OCI-LY1 (cell line): ENCODE data around the gene TM4SF4.

Experiments
- H2AFZ ChIP-seq: fragments of 200-600 bp; sonication (generic), shearing (Covaris generic); 2 replicates; pipeline ENCODE4 v1.6.0; 2014; ENCODE audit warnings: antibody characterized with exemption, mild to moderate bottlenecking, low read length
- H3F3A ChIP-seq: fragments of 200-600 bp; sonication (generic), shearing (Covaris generic); 2 replicates; pipeline ENCODE4 v1.6.0; 2014; ENCODE audit warnings: mild to moderate bottlenecking, antibody characterized with exemption, low read length, moderate library complexity; ENCODE audit not compliant: insufficient read depth
- H3K27ac ChIP-seq: fragments of 200-600 bp; sonication (generic); 2 replicates; pipeline ENCODE4 v1.5.1; 2014; ENCODE audit warnings: low read length, mixed run types, mild to moderate bottlenecking, low read depth; ENCODE audit not compliant: poor library complexity, severe bottlenecking
- H3K27me3 ChIP-seq: fragments of 200-600 bp; sonication (generic); 2 replicates; pipeline ENCODE4 v1.6.0; 2014; ENCODE audit warnings: antibody characterized with exemption, mild to moderate bottlenecking, low read length, moderate library complexity; ENCODE audit not compliant: insufficient read depth
- H3K36me3 ChIP-seq: fragments of 200-600 bp; sonication (generic); 2 replicates; pipeline ENCODE4 v1.6.1; 2014; ENCODE audit warnings: mild to moderate bottlenecking, antibody characterized with exemption, low read length, moderate library complexity, mixed read lengths; ENCODE audit not compliant: insufficient read depth
- H3K4me1 ChIP-seq: fragments of 200-600 bp; sonication (generic); 2 replicates; pipeline ENCODE4 v1.5.1; 2014; ENCODE audit warnings: mild to moderate bottlenecking, low read length, moderate library complexity; ENCODE audit not compliant: insufficient read depth, severe bottlenecking
- H3K4me2 ChIP-seq: fragments of 200-600 bp; sonication (generic), shearing (Covaris generic); 2 replicates; pipeline ENCODE4 v1.6.1; 2014; ENCODE audit warnings: low read length
- H3K4me3 ChIP-seq: fragments of 200-600 bp; sonication (generic); 2 replicates; pipeline ENCODE4 v1.5.1; 2014; ENCODE audit warnings: low read length, low read depth, mild to moderate bottlenecking, mixed read lengths; ENCODE audit not compliant: poor library complexity, severe bottlenecking
- H3K79me2 ChIP-seq: fragments of 200-600 bp; shearing (Covaris generic); 2 replicates; pipeline ENCODE4 v1.6.1; 2016; ENCODE audit warnings: mixed run types, low read length, mixed read lengths; ENCODE audit not compliant: insufficient read depth
- H3K9ac ChIP-seq: fragments of 200-600 bp; sonication (generic), shearing (Covaris generic); 2 replicates; pipeline ENCODE4 v1.6.1; 2014; ENCODE audit warnings: mild to moderate bottlenecking, low read length, mixed read lengths
- H3K9me2 ChIP-seq: fragments of 200-600 bp; sonication (generic), shearing (Covaris generic); 2 replicates; pipeline ENCODE4 v1.6.1; 2014; ENCODE audit warnings: low read depth, mild to moderate bottlenecking, low read length, mixed read lengths
- H3K9me3 ChIP-seq: fragments of 200-600 bp; shearing (Covaris generic); 2 replicates; pipeline ENCODE4 v1.6.1; 2014; ENCODE audit warnings: low read length, mixed read lengths
- H4K20me1 ChIP-seq: fragments of 200-600 bp; sonication (generic), shearing (Covaris generic); 2 replicates; pipeline ENCODE4 v1.6.0; 2016; ENCODE audit warnings: mild to moderate bottlenecking, low read length; ENCODE audit not compliant: insufficient read depth
- CTCF ChIP-seq: fragments of 200-600 bp; sonication (generic), shearing (Covaris generic); IDR thresholded peaks from 2 replicates; pipeline ENCODE4 v1.5.1; 2017; ENCODE audit warnings: mild to moderate bottlenecking, antibody characterized with exemption, low read length, moderate library complexity, mixed read lengths
- EZH2 ChIP-seq: fragments of 200-600 bp; sonication (generic), shearing (Covaris generic); IDR thresholded peaks from 2 replicates; pipeline ENCODE4 v1.8.0; 2017; ENCODE audit warnings: borderline replicate concordance, mixed run types, mild to moderate bottlenecking, antibody characterized with exemption, low read length, moderate library complexity, mixed read lengths

TM4SF4 gene

DNA sequence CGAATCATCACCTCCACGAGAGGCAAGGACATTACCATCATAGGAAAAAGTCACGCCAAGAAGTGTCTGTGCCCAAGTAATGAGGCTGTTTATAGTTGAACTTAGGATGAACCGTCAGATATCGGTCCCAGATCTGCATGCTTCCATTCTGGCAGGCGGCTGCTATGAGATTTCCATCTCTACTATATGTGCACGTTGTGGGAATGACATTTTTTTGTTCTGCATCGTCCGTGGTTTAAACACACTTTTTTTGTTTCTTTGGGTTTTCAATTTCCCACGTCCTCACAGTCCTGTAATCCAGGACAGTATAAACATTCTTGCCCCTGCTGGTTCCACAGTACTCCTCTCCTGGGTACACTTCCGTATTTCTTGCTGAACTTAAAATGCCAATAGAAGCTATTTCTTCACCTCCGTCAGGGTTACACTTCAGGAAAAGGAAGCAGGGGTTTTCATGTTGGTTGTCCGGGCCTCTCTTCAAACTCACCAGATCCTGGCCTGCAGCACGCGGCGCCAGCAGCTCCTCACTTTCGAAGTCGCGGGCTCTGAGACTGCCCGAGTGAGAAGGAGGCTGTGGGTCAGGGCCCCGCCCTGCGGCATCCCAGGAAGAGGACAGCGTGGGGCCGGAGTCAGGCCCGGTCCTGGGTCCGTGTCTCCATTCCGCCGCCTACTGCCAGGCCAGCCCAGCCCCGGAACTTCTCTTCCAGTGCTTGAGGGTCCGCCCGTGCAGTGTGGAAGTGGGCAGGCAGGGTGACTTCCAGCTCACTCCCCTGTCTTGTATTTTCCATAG is 9.8 kb upstream of the TM4SF4 start:
- H3K4me1 ChIP-seq = no peaks in the 10 kb centered on the region

DNA sequence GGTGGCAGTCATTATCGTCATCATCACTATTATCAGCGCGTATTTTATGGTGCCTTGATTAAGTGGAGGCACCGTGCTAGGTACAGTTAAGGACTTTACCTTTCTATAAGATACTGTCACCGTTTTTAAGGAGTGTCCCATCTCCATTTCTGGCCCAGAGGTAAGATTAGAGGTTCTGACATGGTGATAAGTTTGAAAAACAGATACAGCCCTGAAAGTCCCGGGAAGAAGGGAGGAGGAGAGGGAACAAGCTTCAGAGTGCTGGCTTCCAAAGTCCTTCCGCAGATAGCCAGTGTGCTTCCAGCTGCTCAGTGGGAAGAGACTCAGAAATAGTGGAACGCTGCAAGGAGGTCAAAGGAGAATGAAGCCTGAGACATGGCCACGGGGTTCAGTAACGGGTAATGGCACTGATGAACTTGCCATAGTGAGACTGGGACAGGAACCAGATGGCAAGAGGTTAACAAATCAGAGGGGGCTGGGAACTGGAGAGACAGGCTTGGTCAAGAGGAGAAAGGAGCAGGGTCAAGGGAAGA is 9.1 kb upstream of the TM4SF4 start:
- H3K36me3 ChIP-seq = no peaks in the 10 kb centered on the region
- no peaks in the 10 kb centered on the region for H4K20me1 ChIP-seq
- H3K27ac ChIP-seq = no peak overlapping the region
- no peak overlapping the region for H2AFZ ChIP-seq
- no peak overlapping the region for H3K4me2 ChIP-seq
- no peaks in the 10 kb centered on the region for H3K4me1 ChIP-seq
- no peaks in the 10 kb centered on the region for H3K79me2 ChIP-seq
- no peak overlapping the region for H3K4me3 ChIP-seq
- H3F3A ChIP-seq = no peaks in the 10 kb centered on the region
- TF ChIP-seq EZH2 (no peak), CTCF (no peak)
- H3K27me3 ChIP-seq = no peaks in the 10 kb centered on the region
- no peaks in the 10 kb centered on the region for H3K9me3 ChIP-seq
- no peak overlapping the region for H3K9ac ChIP-seq
- no peaks in the 10 kb centered on the region for H3K9me2 ChIP-seq

More for the DNA sequence above, 9.8 kb upstream of the TM4SF4 start:
- no peak for TF ChIP-seq CTCF
- no peak for TF ChIP-seq EZH2
- Histone ChIP-seq H3F3A (no peaks in the 10 kb centered on the region), H3K9me2 (no peaks in the 10 kb centered on the region), H3K4me2 (no peak overlapping the region), H3K9ac (no peak overlapping the region), H3K79me2 (no peaks in the 10 kb centered on the region), H3K27me3 (no peaks in the 10 kb centered on the region), H3K27ac (no peak overlapping the region), H3K36me3 (no peaks in the 10 kb centered on the region), H3K9me3 (no peaks in the 10 kb centered on the region), H4K20me1 (no peaks in the 10 kb centered on the region), H3K4me3 (no peak overlapping the region), H2AFZ (no peak overlapping the region)

DNA sequence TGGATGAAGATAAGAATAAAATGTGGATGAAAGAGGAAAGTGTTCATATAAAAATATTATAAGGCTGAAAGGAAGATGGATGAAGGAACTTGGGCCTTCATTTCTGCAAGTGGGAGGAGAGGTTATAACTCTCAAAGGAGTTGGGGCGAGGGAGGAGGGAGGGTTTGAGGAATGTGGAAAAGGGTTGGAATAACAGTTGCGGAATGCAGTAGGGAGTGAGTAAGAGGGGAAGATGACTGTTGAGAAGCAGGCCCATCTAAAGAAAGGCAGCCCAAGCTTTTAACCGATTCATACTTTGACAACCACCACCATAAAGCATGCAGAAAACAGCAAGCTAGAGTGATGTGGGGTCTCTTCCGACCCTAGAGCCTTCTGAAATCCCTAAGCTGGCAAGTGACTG is 8.3 kb upstream of the TM4SF4 start:
- no peaks in the 10 kb centered on the region for H3K79me2 ChIP-seq
- no peak overlapping the region for H3K27ac ChIP-seq
- H3K27me3 ChIP-seq = no peaks in the 10 kb centered on the region

More for the DNA sequence above, 8.3 kb upstream of the TM4SF4 start:
- Histone ChIP-seq H2AFZ (no peak overlapping the region), H3K4me2 (no peak overlapping the region), H3K4me1 (no peaks in the 10 kb centered on the region), H4K20me1 (no peaks in the 10 kb centered on the region), H3K36me3 (no peaks in the 10 kb centered on the region), H3K9me2 (no peaks in the 10 kb centered on the region), H3K9ac (no peak overlapping the region), H3K4me3 (no peak overlapping the region), H3F3A (no peaks in the 10 kb centered on the region), H3K9me3 (no peaks in the 10 kb centered on the region)
- TF ChIP-seq EZH2 = no peak
- TF ChIP-seq CTCF = no peak
